Midbrain (tissue), 1 donor: ENCODE measurements around the gene GBGT1.

Source experiments
- DNase-seq: peaks from one replicate; lab custom pipeline; 2025; lab: John Stamatoyannopoulos, UW

The GBGT1 gene

GRCh38 chr9:133162861-133163503 is 732 bp downstream of the GBGT1 start:
- no peak for DNase-seq

DNA sequence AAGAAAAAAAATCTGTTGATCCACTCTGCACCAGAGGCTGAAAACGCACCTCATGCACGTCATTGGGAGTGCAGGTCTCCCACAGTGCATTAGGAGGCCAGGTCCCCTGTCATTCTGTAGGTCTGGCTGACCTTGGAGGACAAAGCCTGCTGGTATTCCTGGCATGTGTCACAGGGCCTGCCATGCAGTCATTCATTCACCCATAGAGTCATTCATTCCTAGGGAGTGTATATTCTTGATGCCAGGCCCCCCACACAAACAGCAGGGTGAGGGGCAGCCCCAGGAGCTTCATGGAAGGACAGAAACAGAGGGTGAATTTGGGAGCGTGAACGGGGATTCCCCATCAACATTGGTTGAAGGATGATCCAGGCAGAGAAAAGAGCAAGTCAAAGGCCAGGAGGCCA is 2.2 kb downstream of the GBGT1 start:
- DNase-seq: no peak

DNA sequence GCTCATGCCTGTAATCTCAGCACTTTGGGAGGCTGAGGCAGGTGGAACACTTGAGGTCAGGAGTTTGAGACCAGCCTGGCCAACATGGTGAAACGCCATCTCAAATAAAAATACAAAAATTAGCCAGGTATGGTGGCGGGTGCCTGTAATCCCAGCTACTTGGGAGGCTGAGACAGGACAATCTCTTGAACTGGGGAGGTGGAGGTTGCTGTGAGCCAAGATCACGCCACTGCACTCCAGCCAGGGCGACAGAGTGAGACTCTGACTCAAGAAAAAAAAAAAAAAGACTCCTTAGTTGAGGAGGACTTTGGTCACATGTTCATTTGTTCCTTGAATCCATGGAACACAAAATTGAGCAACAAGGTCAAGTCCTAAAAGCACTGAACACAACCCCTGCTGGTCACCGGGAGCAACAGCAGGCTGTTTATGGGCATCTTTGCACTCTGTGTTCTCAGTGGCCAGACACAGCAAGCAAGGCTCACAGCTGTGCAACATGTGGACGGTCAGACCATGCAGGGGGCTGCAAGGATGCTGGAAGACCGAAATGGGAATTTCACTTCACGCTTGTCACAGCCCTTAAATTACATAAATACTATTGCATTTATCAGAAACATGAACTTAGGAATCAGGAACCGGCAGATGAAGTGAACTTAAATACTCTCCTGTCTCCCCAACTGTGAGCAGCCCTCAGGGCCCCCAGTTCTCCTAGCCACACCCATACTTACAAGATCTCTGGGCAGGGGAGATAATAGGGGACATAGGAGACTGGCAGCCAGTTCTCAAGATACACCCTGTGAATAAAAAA is 2.8 kb downstream of the GBGT1 start:
- peak; percentile 36 for DNase-seq

GRCh38 chr9:133158695-133159094 is 5.0 kb downstream of the GBGT1 start:
- DNase-seq: no peak

- DNase-seq: no peak
These were observed 8.6 kb downstream of the GBGT1 start for GRCh38 chr9:133155156-133155555.

DNA sequence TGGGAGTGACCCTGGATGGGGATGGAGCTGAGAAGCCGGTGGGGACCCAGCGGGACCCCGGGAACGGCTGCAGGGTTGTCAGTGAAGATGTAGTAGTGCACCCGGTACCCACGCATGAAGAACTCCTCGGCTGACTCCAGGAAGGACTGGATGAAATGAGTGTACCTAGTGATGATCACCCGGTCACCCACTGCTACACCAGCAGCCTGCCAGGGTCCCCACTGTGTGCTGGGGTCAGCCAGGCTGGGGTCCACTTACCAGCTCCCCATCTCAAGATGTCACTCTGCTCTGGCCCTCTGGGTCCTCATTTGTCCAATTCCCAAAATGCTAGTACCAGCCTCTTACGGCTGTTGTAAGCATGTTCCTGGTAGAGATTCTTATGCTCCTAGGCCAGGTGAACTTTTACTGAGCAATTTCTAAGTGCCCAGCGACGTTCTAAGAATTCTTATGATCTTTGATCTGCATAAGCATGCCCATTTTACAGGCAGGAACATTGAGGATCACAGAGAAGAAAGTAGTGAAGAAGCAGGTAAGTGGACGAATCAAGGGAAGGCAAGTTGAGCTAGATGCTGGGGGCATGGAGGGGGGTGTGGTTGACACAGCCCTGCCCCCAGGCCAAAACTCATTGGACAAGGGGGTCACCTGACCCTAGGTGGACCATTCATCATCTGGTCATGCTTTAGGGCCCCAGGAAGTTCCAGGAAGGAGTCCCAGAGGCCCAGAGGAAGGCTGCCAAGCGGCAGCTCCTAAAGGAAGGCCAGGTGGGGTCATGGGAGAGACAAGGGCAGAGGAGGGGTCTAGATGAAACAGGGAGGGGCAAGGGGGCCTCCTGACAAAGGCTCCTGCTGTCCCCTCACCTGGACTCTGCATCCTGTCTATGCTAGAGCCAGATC is 9.4 kb downstream of the GBGT1 start:
- DNase-seq: no peak

- DNase-seq: no peak
These were observed 10.3 kb downstream of the GBGT1 start for GRCh38 chr9:133153227-133154096.

GRCh38 chr9:133151601-133152525 is 11.9 kb downstream of the GBGT1 start:
- no peak for DNase-seq

DNA sequence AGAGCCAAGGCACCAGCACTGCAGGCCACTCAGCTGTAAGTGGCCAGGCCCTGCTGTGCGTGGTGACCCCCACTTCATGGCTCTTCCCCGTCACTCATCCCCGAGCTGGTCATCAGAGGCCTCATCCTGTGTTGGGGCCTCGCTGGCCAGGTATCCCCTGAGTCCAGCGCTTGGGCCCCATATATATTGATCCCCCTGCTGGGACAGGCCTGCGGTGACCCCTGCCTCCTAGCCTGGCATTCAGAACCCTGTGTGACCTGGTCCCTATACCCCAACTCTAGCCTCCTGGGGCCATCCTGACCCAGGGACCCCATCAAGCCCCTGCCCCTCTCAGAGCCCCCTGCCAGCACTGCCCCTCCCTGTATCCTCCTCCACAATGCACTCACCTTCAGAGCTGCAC is 12.7 kb downstream of the GBGT1 start:
- DNase-seq: no peak

DNA sequence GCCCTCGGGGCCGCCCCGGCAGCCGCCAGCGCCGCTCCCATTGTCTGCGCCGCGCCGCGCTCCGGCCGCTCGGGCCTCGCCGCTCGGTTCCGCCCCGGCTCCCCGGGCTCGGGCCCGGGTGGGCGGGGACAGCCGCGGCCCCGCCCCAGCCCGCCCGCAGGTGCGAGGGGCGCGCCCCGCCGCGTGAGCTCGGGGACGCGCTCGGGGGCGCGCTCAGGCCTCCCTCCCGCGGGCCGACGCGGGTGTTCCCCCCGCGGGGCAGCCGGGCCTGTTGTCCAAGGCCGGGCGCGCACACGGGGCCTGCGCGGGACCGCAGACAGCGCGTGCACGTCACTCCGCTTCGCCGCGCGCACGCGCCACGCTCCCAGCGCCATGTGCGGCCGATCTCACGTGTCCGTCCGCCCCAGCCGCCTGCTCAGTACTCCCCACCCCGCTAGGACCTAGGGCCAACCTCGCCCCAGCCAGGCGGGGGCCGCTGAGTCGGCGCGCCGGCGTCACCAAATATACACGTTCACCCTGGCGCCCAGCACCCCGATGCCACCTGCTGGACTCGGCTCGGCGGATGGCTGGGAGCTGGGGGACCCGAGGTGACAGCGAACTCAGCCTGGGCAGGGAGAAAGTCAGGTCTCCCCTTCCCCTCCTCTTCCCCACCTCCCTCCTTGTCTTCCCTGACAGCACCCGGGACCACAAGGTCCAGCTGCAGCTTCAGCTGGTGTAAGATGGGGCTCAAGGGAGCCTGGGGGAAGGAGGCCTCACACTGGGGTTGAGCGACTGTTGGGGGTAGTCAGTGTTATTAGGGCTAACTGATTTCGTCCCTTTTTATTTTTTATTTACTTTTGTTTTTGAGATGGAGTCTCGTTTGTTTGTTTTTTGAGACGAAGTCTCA is 14.3 kb downstream of the GBGT1 start:
- DNase-seq: peak; percentile 91

GRCh38 chr9:133148199-133149129 is 15.2 kb downstream of the GBGT1 start:
- no peak for DNase-seq

DNA sequence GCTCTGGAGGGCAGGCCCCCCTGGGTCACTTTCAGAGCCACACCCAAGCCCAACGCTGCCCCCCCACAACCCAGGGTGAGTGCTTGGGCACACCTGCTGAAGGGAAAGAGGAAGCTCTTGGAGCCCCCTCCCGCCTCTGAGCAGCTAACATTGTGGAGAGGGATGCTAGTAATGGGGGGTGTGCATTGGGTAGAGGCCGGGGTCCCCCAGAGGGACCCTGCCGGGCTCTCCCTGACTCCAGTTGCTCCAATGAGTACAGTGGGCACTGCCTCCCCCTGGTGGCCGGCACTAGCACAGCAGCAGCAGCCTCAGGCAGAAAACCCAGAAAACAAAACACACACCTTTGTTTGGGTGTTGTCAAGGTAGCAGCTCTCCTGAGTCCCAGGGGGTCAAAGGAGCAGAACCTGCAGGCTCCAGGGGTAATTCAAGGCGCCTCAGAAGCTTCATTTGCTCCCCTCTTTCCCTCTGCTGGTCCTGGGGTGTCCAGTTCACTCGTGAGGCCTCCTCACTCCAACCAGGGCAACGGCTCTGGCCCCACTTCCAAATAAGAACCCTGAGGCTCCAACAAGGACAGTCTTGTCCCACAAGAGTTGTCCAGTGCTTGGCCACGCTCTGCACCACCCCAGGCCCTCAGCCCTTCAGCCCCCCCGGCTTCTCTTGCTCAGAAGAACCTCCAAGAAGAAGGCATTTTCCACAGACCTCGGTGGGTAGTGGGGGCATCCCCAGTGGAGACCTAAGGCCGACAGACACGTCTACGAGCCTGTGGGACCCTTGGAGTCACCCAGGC is 16.1 kb downstream of the GBGT1 start:
- DNase-seq: peak; percentile 62

DNA sequence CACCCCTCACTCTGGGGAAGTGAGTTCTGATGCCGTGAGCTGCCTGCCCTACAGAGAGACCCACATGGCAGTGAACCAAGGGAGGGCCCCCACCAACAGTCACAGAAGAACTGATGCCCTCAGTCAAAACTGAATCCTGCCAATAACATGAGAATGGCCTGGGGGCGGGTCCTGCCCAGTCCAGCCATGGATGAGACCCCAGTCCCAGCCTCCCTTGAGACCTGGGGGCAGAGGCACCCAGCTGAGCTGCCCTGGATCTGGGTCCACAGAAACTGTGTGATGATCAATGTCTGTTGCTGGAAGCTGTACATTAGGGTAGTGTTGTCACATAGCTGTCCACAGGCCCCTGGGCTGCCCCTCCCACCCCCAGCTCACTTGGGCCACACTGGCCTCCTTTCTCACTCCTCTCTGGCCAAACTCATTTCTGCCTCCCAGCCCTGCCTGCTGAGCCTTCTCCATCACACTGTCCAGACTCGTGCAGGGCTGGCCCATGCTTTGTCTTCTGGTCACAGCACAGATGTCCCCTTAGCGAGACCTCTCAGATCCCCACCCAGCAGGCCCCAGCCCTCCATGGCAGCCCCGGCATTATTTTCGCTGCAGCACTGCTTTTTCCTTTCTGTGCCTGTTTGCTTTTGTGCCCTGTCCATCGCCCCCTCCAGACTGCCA is 16.8 kb downstream of the GBGT1 start:
- DNase-seq: no peak

DNA sequence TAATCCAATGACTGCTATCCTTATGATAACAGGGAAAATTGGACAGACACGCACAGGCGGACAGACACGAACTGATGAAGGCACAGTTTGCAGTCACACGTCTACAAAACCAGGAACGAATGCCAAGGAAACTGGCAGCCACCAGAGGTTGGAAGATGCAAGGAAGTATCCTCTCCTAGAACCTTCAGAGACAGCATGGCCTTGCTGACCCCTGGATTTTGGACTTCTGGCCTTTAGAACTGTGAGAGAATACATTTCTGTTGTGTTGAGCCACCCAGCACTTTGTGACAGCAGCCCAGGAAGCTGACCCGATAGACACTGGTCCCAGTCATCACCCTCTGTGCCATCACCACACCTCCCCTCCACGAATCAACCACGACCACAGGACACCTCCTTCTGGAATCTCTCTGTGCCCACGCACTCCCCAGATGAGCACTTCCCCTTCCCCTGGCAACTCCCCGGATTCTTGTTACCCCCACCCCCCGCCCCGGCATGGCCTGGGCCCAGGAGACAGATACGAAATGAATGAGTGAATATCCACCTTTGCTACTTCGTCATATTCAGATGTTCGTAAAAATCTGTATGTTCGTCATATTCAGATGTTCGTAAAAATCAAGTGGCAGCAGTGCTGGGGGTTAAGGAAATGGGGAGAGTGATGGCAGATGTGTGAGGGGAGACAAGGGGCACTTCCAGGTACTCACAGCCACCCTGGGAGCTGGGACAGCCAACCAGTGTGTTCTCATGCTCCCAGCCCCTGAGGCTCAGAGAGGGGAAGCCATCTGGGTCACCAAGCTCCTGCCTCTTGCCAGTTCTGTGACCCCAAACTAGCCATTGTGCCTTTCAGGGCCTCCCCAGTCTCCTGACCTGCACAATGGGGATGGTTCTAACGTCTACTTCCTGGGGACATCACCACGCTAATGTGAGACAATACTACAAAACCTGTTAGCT is 18.5 kb downstream of the GBGT1 start:
- DNase-seq: no peak

GRCh38 chr9:133144142-133144903 is 19.4 kb downstream of the GBGT1 start:
- peak; percentile 83 for DNase-seq
